Stimulated activated CD4-positive, alpha-beta T cell treated with anti-CD3 and anti-CD28 coated beads, Interleukin-1b, Interleukin-23, amount 100 ng/mL, for 1 hour (primary cell): ENCODE measurements around the gene RNF180.
"Not testable (repeated sequence)": the region's sequence is repeated elsewhere in the genome, so short reads cannot be mapped to it uniquely, and the experiment has no call there.

Source experiments
- DNase-seq, 2 donors: peaks; one replicate each; pipeline ENCODE4 v3.0.0-alpha.2; 2020; ENCODE audit warnings: low read depth in 2 of 2

The RNF180 gene

DNA sequence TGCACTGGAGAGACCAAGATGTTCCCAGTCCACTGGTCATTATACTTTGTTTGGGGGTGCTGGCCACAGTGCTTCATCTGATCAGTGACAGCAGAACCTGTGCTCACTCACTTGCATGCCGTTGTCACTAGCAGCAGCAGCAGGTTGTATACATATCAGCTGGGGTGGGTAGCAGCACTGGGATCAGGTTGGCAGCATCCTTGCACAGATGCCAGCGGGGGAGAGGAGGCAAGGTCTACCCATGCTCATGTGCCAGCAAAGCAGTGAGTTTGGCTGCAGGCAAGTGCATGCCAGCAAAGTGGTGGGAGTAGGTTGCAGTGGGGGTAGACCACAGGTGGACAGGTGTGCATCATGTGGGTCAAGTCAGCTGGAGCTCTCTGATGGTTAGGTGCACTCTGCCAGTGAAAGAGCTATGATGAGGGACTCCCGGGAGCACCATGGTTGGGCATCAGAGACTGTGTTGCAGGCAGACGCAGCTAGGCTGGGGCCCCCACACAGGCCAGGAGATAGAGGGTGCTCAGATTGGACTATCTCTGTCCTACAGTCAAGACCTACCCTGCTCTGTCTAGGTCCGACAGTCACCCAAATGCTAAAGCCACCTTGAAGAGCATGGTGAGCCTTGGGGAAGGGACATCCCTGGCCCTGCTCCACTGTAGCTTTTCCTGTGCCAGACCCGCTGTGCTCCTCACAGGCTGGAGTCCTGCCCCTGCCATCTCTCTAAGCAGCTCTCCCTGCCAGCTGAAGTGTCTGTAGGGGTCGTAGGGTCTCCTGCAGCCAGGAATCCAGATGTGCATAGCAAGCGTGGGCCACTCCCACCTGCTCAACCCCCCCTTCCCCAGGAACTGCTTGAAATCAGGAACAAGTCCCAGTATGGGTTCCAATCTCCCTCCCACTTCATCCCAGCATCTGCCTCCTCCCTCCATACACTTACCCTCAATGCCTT is 119.8 kb downstream of the RNF180 start:
- DNase-seq: no peak

DNA sequence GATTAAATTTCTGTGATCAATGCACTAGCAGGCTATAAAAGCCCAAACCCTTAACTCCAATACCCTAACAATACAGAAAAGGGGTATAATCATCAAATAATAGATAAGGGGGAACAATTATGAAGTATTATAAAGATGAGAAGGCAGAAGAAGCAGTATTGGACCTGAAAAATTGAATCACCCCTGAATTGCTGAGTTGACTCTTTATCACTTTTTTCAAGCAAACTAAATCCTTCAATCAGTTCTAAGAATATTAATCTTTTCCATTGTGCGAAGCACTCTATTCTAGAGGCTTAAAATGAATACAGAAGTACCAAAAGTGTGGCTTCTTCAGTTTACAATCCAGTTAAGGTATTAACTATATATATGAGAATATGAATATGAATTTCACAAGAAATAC is 120.7 kb downstream of the RNF180 start:
- no peak for DNase-seq

DNA sequence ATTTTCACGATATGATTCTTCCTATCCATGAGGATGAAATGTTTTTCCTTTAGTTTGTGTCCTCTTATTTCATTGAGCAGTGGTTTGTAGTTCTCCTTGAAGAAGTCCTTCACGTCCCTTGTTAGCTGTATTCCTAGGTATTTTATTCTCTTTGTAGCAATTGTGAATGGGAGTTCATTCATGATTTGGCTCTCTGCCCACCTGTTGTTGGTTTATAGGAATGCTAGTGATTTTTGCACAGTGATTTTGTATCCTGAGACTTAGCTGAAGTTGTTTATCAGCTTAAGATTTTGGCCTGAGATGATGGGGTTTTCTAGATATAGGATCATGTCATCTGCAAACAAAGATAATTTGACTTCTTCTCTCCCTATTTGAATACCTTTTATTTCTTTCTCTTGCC is 122.9 kb downstream of the RNF180 start:
- DNase-seq: not testable (repeated sequence)

DNA sequence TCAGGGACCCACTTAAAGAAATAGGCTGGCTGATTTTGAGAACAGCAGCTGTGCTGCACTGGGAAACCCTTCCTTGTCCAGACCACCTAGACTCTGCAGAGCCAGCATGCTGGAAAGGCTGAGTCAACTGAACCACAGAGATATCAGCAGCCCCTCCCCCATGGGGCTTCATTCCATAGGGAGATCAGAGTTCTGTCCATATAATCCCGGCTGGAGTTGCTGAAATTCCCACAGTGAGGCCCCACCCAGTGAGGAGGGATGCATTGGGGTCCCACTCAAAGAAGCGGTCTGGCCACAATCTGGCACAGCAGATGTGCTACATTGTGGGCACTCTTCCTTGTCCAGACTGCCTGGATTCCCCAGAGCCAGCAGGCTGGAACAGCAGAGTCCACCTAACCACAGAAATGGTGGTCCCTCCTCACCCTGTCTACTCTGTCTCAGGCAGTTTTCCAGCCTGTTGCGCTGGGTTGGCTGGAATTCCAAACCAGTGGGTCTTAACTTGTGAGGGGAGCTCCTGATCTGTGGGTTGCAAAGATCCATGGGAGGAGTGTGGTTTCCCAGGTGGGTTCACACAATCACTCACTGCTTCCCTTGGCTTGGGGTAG is 127.1 kb downstream of the RNF180 start:
- DNase-seq: no peak

DNA sequence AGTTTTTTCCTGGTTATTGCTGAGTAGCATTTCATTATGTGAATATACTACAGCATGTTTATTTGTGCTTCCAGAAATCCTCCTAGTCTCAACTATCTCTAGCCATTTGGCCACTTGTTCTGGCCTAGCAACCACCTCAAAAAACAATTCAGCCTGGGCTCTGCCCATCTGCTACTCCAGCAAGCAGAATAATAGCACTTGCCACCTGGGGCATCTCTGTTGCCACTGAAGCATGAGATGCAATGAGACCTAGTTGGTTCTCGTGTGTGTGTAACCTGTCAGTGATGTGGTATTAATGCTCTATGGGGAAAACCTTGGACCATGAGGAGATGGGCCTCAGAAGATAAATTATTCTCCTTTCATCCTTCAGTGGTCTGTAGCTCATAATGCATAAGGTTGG is 129.5 kb downstream of the RNF180 start:
- no peak for DNase-seq

DNA sequence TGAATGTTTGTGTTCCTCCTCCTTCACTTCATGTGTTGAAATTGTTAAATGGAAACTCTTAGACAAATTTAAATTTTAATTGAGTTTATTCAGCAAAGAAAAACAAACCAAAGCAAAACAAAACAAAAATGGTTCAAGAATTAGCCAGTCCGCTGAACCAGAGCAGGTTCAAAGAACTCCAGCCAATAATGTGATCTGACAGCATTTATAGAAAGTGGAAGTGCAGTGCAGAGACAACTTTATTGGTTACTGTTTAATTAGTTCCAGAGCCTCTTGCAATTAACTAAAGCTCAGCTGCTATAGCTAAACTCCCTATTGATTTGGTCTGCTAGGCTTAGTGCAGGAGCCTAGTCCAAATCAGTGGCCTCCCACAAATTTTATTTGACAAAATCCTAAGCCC is 132.9 kb downstream of the RNF180 start:
- no peak for DNase-seq

DNA sequence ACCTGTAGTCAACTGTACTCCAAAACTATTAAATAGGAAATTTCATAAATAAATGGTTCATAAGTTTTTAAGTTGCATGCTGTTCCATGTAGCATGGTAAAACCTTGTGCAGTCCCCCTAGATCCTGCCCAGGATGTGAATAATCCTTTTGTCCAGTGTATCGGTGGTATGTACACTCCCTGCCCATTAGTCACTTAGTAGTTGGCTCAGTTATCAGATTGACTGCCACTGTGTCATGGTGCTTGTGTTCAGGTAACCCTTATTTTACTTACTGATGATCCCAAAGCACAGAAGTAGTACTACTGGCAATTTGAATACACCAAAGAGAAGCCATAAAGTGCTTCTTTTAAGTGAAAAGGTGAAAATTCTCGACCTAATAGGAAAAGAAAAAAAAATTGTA is 134.2 kb downstream of the RNF180 start:
- no peak for DNase-seq

DNA sequence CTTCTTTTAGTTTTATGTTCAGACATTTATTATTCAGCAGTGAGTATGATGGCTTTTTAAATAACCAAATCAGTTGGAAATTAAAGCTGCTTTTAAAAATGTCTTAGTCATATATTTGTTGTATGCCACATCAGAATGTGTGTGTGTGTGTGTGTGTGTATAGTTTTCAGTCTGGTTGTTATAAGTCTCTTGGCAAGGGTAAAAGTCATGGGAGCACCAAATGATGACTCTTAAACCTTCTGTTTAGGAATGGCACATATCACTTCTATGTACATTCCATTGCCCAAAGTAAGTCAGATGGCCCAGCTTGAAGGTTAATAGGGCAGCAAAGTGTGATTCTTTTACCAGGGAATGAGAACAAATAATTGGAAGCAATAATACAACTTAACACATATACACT is 135.9 kb downstream of the RNF180 start:
- no peak for DNase-seq

DNA sequence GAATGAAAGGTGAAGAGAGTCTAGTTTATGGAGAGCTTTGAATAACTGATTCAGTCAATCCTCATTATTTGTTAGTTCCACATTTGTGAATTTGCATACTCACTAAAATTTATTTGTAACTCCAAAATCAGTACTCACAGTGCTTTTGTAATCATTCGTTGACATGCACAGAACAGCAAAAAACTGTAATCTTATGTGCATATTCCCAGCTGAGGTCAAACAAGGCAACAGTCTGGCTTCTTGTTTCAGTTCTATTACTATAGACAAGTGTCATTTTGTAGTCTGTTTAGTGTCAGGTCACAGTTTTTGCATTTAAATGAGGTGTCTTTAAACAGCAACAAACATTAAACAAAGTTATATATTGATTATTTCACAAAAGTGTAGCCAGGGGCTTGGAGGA is 142.5 kb downstream of the RNF180 start:
- DNase-seq: no peak

DNA sequence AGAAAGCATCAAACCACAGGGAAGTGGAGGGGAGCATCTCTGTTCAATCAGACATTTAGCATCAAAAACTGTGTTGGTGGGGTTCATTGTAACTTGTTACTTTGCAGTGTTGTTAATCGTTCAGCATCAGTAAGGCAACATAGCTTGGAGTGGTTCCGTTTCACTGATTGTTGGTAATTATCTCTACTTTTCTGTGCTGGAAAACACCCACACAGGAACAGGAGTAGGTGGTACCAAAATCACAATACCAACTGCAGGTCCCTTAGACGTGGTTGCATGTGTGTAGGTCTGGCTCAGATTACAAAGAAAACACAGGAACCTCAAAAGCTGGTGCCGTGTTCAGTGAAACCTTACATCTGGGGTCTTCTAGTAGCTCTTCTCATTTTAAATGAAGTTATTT is 146.8 kb downstream of the RNF180 start:
- DNase-seq: no peak

DNA sequence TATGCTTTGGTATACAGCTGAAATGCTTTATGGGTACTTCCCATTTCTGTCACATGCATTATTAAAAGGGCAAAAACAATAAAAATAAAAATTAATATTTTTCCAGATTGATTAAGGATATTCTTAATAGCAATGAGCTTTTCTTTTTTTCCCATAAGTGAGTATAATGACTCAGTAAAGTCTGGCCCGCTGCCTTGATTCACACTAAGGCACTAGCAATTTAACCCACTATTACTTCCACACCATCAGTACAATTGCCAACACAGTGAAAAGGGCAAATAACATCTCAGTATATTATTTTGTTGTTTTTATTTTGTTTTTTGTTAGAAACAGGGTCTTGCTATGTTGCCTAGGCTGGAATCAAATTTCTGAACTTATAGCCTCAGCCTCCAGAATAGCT is 150.1 kb downstream of the RNF180 start:
- DNase-seq: no peak

DNA sequence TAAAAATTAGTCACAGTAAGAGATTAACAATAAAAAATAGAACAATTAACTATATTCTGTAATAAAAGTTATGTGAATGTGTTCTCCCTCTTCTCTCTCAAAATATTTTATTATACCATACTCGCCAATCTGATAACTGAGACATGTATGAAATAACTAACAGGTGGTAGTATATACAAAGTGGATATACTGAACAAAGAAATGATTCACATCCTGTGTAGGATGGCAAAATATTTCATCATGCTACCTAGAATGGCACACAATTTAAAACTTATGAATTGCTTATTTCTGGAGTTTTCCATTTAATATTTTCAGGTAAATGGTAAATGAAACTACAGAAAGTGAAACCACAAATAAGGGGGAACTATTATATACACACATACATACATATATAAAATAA is 152.5 kb downstream of the RNF180 start:
- no peak for DNase-seq

DNA sequence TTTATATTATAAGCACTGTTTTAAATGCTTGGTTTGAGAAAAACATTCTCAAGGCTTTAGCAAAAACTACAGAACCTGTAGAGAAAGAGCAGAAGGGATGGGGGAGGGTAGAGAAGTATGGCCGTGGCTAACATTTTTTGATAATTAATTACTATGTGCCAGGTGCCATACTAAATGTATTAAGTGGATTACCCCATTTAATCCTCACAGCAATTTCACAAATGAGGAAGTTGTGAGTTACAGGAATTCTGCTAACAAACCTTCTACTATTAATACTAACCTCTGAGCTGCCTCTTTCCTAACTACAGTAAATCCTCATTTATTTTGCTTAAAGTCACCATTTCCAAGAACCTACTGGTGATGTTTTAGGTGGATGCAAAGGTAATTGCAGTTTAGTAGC is 157.9 kb downstream of the RNF180 start:
- no peak for DNase-seq

DNA sequence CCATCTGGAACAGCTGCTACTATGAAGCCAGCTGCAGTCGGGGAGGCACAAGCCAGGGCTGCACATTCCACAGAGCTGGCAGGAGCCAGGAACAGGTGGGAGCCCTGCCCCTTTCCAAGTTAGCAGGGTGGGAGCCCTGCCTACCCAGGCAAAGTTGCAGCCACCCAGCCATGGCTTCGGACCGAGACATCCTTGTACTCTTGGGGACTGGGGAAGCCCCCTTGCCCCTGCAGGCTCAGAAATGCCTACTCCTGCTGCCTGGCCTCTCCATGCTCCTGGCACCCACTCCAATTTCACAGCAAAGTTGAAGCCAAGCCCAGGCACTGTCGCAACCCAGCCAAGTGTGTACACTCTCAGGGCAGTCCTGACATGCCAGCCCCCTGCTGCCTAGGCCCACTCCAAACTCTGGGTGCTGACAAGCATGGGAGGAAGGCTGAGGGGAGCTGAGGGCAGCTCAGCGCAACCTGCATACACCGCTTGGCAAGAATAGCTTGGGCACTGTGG is 165.1 kb downstream of the RNF180 start:
- DNase-seq: no peak

DNA sequence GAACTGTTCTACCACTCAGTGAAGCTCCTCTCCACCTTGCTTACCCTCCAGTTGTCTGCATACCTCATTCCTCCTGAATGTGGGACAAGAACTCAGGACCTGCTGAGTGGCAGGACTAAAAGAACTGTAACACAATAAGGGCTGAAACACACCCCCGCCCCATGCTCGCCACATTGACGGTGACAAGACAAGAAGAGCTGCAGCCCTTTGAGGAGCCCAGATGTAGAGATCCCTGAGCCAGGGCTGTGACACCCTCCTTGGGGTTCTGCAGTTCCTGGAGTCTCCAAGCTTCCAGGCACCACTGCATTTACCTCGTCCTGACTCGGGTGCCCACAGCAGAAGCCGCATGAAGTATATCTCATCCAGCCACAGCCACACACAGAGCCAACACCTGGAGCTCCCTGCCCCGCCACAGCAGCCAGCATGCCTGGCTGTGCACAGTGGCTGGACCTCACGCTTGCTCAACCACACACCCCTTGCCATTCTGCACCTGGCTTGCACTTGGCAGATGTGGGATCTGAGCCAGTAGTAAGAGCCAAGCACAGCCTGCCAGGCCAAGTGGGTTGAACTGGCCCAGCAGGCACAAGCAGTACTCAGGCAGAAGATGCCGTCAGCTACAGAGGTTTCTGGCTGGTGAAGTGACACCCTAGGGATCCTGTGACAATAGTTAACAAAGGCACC is 166.1 kb downstream of the RNF180 start:
- DNase-seq: no peak

DNA sequence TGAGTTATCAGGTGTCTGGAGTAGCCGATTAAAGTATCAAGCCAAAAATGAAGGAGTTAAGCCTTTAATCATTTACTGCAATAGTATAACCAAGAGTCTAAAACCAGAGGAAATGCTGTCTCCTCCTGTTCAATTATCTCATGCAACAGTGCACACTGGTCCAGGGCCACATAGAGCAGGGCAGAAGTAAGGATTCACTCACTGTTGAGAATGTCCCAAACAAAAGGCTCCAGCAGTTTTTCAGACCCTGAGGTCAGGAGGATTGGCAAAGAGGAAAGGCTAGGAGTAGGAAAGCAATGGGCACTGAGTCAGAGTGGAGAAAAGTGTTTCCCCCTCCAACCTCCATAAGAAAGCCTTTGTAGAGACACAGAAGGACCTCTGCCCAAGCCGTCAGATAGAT is 168.2 kb downstream of the RNF180 start:
- no peak for DNase-seq

DNA sequence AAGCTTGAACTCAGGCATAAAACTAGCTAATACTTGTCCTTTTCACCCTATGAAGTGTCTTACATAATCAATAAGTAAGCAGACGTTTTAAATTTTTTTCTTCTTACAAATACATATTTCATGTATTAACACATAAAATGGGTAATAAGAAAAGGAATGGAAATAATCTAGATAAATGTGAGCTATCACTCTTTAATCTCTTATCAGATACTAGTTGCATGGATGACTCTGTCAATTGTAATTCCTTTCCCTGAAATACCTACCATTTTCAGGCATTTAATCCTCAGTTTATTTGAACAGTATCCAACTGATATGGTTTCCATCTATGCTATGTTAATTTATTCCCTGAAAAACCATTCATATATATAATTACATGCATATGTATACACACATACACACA is 174.1 kb downstream of the RNF180 start:
- DNase-seq: no peak

DNA sequence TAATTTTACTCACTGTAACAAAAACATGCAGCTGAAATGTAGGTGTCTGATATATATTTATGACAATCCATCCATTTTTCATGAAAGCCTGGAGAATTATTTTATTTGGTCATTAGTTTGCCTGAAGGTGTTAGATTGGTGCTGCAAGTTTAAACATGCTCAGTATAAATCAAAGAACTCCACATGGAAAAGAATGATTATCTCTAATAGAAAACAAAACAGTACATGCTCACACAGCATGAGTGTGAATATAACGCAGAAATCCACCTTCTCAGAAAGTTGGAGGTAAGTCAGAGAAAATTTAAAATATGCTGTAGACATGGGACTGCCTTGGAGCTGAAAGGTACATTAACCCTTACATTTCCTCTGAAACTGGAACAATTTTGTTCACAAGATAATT is 174.7 kb downstream of the RNF180 start:
- DNase-seq: no peak

DNA sequence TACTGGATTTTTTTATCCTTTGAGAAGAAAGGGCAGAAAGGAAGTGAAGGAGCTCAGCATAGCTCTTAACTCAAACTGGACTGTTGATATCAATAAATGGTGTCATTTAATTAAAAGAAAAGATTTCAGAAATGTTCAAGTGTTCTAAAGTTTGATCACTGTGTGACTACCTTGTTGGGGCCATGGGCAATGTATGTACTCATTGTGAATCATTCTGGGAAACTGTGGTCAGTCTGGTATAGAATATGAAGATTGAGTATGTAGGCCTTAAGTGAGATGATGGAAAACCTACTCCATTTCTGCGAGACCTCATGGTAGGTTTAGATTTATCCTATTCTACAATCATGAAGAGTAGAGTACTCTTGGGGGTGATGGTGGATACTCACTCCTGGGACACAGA is 175.7 kb downstream of the RNF180 start:
- DNase-seq: no peak

DNA sequence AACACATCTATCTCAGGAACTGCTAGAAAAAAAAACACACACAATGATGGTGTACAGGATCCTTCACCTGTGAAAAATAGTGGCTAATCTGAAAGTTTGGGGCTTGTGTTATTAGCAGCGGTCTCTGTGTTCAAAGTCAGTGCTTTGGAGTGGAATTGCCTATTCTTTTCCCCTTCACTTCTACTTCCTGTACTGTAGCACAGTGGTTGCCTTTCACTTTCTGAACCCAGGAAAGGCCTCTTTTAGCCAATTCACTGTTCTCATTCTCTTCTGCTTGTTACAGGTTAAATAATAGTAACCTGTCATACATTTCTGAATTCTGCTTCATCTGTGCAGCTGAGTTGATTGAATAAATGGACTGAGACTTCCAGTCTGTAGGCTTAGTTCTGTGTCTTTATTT is 178.9 kb downstream of the RNF180 start:
- no peak for DNase-seq

DNA sequence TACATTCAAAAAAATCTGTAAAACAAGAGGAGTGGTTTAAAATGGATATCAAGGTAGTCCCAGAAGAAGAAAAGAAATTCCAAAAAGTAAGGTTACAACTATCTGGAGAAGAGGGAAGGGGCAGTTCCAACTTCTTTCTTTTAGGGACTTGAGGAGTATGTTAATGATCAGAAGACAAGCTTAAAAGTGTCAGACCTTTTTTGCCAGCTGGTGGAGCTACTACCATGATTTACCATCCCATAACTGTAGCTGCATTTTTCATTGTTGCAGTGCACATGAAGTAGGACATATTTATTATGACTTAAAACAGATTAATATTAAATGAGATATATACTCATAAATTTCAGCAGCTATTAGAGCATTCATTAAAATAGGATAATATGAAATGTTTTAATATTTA is 181.7 kb downstream of the RNF180 start:
- no peak for DNase-seq

DNA sequence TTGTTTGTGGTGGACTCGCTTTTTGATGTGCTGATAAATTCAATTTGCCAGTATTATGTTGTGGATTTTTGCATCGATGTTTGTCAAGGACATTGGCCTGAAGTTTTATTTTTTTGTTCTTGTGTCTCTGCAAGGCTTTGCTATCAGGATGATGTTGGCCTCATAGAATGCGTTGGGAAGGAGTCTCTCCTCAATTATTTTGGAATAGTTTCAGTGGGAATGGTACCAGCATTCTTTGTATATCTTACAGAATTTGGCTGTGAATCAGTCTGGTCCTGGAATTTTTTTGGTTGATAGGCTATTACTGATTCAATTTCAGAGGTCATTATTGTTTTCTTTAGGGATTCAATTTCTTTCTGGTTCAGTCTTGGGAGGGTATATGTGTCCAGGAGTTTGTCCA is 198.8 kb downstream of the RNF180 start:
- DNase-seq: no peak

DNA sequence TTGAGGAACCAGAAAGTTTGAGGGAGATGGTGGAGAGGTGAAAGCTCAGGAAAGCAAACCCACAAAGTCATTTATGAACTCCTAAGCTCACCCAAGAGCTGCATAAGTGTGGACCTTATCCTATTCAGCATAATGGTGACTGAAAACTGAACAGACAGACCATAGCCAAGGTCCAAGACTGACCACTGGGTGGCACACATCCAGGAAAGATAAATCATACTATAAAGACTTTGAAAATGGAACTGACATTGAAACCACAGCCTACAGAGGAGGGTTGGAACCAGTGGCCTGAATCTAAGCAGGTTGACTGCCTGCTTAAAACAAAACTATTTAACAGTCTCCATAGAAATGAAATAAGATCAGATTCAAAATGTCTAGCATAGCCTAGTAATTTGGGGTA is 219.1 kb downstream of the RNF180 start:
- no peak for DNase-seq
